ENCODE measurements around the gene PRDM8. TPM values are rescaled to one million over a fixed set of nuclear protein-coding genes. Genes with fewer than 3 reads are reported as not detected.

The PRDM8 gene
- total and polyA plus RNA-seq, 2 donors (not counting 1 experiment from before 2014, with no cell fraction given), result 20.0 to 35.6 TPM

GRCh38 chr4:80220711-80221110 lies 23.4 kb downstream of the PRDM8 start:
- Histone ChIP-seq H3K79me2 (ENCODE audit: control insufficient read depth, insufficient read depth, low read length) (no peaks in the 10 kb centered on the region), H3K4me3 (ENCODE audit: control extremely low read depth in 1 of 5, extremely low read depth in 1 of 5, insufficient read depth in 1 of 5, low read depth in 2 of 5, low read length in 4 of 5) (no peak overlapping the region), H3K4me2 (replicated peaks; ENCODE audit: low read depth, low read length, poor library complexity, severe bottlenecking) (no peak overlapping the region), H3K27me3 (replicated peaks in 1 of 4; ENCODE audit: control extremely low read depth in 1 of 4, control insufficient read depth in 3 of 4, insufficient read depth in 4 of 4, low read length in 3 of 4) (peaks cover 0 to 11% (median 5%) of the 10 kb centered on the region in 4 experiments), H2AFZ (ENCODE audit: insufficient read depth, low read depth, low read length, poor library complexity, severe bottlenecking) (no peak overlapping the region), H3K36me3 (replicated peaks in 1 of 2; ENCODE audit: control extremely low read depth in 1 of 2, control insufficient read depth in 1 of 2, extremely low read depth in 1 of 2, insufficient read depth in 2 of 2, low read length in 1 of 2) (no peaks in the 10 kb centered on the region), H3K4me1 (ENCODE audit: control insufficient read depth in 2 of 2, insufficient read depth in 2 of 2, low read length in 2 of 2) (no peaks in the 10 kb centered on the region), H4K20me1 (ENCODE audit: control insufficient read depth, insufficient read depth, low read length, poor library complexity, severe bottlenecking) (no peaks in the 10 kb centered on the region), H3K9me3 (ENCODE audit: control extremely low read depth in 1 of 3, control insufficient read depth in 2 of 3, insufficient read depth in 1 of 3, low read length in 2 of 3) (no peaks in the 10 kb centered on the region), H3K9ac (ENCODE audit: low read length) (no peak overlapping the region), H3K27ac (ENCODE audit: low read length in 2 of 2) (no peak overlapping the region)
- ATAC-seq (ENCODE audit: low read depth) (no peak), DNase-seq (no peak)
- WGBS (ENCODE audit: insufficient coverage), result 33% methylated on average over 1 of the region's 3 CpGs
- H3K9me3 Mint-ChIP-seq (ENCODE audit: insufficient read depth), result no peaks in the 10 kb centered on the region
- POLR2A ChIA-PET, result no interaction called here
- no peak for TF ChIP-seq CTCF (IDR thresholded peaks at IDR 0.05)
- TF ChIP-seq EZH2 (IDR thresholded peaks at IDR 0.05; ENCODE audit: borderline replicate concordance, insufficient read depth, low read depth, low read length, poor library complexity, severe bottlenecking), result no peak
- no peak overlapping the region for H3K27ac Mint-ChIP-seq
- H3K4me3 Mint-ChIP-seq, result no peak overlapping the region
- peaks cover 9% of the 10 kb centered on the region for H3K27me3 Mint-ChIP-seq
- CTCF ChIA-PET, result interaction anchor here (0.7 to 4.2 kb wide), 13 partner anchors 9 to 1268 kb away, joined by 3 to 26 read pairs (median 4); no protein-coding TSS in a partner anchor
- intact Hi-C loops (cut with micrococcal nuclease), result no loop called here
- no peaks in the 10 kb centered on the region for H3K4me1 Mint-ChIP-seq

- Histone ChIP-seq H3K9ac (ENCODE audit: low read length) (no peak overlapping the region), H3K4me3 (ENCODE audit: control extremely low read depth in 1 of 5, extremely low read depth in 1 of 5, insufficient read depth in 1 of 5, low read depth in 2 of 5, low read length in 4 of 5) (no peak overlapping the region), H3K27ac (ENCODE audit: low read length in 2 of 2) (no peak overlapping the region), H2AFZ (ENCODE audit: insufficient read depth, low read depth, low read length, poor library complexity, severe bottlenecking) (no peak overlapping the region), H3K36me3 (replicated peaks in 1 of 2; ENCODE audit: control extremely low read depth in 1 of 2, control insufficient read depth in 1 of 2, extremely low read depth in 1 of 2, insufficient read depth in 2 of 2, low read length in 1 of 2) (no peaks in the 10 kb centered on the region), H3K9me3 (ENCODE audit: control extremely low read depth in 1 of 3, control insufficient read depth in 2 of 3, insufficient read depth in 1 of 3, low read length in 2 of 3) (no peaks in the 10 kb centered on the region), H3K27me3 (replicated peaks in 1 of 4; ENCODE audit: control extremely low read depth in 1 of 4, control insufficient read depth in 3 of 4, insufficient read depth in 4 of 4, low read length in 3 of 4) (peaks cover 0 to 11% (median 5%) of the 10 kb centered on the region in 4 experiments), H4K20me1 (ENCODE audit: control insufficient read depth, insufficient read depth, low read length, poor library complexity, severe bottlenecking) (no peaks in the 10 kb centered on the region), H3K79me2 (ENCODE audit: control insufficient read depth, insufficient read depth, low read length) (no peaks in the 10 kb centered on the region), H3K4me2 (replicated peaks; ENCODE audit: low read depth, low read length, poor library complexity, severe bottlenecking) (no peak overlapping the region), H3K4me1 (ENCODE audit: control insufficient read depth in 2 of 2, insufficient read depth in 2 of 2, low read length in 2 of 2) (no peaks in the 10 kb centered on the region)
- Mint-ChIP-seq H3K4me1 (no peaks in the 10 kb centered on the region), H3K9me3 (ENCODE audit: insufficient read depth) (no peaks in the 10 kb centered on the region), H3K27me3 (peaks cover 9% of the 10 kb centered on the region), H3K27ac (no peak overlapping the region), H3K4me3 (no peak overlapping the region)
- POLR2A ChIA-PET, result no interaction called here
- DNase-seq (no peak), ATAC-seq (ENCODE audit: low read depth) (no peak)
- CTCF ChIA-PET, result interaction anchor here (0.7 to 4.2 kb wide), 10 partner anchors 9 to 1269 kb away, joined by 3 to 26 read pairs (median 4); no protein-coding TSS in a partner anchor
- TF ChIP-seq EZH2 (IDR thresholded peaks at IDR 0.05; ENCODE audit: borderline replicate concordance, insufficient read depth, low read depth, low read length, poor library complexity, severe bottlenecking) (no peak), CTCF (IDR thresholded peaks at IDR 0.05) (peak; percentile 33)
- intact Hi-C loops (cut with micrococcal nuclease), result no loop called here
Observed at GRCh38 chr4:80221161-80221560, 23.9 kb downstream of the PRDM8 start.
